GM19035 (cell line): Measurements from ENCODE around the gene KDM3B.

Source experiments
- ATAC-seq: cut with Tn5 transposase; IDR thresholded peaks from one replicate; pipeline ENCODE4 v1.9.1; 2021; ENCODE audit not compliant: unreplicated experiment

KDM3B gene

GRCh38 chr5:138449501-138450239 is 97.2 kb downstream of the KDM3B start:
- peak; percentile 88 for ATAC-seq

DNA sequence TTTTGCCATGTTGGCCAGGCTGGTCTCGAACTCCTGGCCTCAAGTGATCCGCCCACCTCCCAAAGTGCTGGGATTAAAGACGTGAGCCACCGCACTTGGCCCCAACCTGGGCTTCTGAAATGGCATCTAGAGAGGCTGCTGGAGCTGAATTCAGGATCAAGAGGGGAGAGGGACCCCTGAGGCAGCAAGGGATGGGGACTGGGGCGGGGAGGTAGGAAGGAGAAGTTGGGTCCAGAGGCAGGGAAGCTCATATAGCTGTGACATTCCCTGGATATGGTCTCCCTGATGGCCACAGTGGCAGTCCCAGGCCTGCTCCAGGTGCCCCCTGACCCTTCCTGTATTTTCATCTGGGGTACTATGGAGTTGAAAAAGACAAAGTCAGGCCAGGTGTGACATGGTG is 98.5 kb downstream of the KDM3B start:
- no peak for ATAC-seq

GRCh38 chr5:138452720-138453119 is 100.2 kb downstream of the KDM3B start:
- no peak for ATAC-seq

DNA sequence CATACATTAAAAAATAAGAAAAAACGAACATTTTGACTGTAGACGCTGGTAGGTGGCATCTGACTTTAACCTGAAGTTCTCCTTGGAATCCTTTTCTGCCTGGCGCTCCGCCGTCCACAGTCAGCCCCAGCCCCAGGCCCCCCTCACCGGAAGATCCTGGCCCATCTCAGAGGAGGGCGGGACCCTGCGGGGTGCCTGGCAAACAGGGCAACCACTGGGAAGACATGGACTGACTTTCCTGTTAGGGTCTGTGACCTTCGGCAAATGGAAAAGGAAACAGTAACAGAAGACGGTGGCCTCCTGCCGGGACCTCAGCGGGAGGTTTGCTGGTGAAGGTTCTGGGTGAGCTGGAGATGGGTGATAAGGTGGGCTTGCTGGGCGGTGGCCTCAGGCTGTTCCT is 101.1 kb downstream of the KDM3B start:
- no peak for ATAC-seq

DNA sequence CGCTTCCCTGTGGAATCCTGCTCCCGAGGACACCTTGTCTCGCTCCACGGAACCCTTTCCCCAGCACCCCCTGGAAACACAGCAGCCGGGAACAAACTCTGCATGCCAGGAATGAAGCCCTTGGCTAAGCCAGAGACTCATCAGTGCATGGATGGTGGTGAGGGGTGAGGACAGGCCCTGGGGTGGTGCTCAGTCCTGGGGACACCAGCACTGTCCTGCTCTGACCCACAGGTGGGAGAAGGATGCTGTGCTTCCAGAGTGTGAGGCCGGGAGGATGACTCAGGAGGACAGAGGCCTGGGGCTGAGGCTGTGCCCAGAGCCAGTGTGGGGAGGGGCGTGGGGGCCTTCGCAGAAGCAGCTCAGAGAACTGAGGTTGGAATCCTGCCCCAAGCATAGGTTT is 101.6 kb downstream of the KDM3B start:
- no peak for ATAC-seq

GRCh38 chr5:138455232-138455930 is 102.9 kb downstream of the KDM3B start:
- ATAC-seq = no peak

GRCh38 chr5:138457531-138458275 is 105.2 kb downstream of the KDM3B start:
- no peak for ATAC-seq

- no peak for ATAC-seq
Observed at GRCh38 chr5:138458384-138458783, 105.9 kb downstream of the KDM3B start.

DNA sequence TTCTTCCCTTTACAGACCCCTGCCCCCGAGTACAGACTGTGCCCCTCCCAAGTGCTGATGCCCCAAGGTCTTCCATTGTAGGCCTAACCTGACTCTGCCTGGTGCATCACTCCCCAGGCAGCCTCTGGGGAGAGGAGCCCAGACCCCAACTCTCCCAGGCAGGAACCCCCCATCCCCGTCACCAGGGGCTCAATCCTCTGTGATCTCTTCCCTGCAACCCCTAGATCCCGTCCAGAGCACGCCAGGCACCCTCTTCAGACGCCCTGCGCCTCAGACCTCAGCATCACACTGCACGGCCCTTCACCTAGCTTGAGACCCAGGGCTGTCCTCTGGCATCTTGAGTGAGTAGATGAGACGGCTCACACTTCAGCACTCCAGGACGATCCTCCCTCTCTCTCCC is 106.4 kb downstream of the KDM3B start:
- no peak for ATAC-seq

- no peak for ATAC-seq
Observed at GRCh38 chr5:138459311-138459933, 106.9 kb downstream of the KDM3B start.

GRCh38 chr5:138460032-138460693 is 107.7 kb downstream of the KDM3B start:
- no peak for ATAC-seq

DNA sequence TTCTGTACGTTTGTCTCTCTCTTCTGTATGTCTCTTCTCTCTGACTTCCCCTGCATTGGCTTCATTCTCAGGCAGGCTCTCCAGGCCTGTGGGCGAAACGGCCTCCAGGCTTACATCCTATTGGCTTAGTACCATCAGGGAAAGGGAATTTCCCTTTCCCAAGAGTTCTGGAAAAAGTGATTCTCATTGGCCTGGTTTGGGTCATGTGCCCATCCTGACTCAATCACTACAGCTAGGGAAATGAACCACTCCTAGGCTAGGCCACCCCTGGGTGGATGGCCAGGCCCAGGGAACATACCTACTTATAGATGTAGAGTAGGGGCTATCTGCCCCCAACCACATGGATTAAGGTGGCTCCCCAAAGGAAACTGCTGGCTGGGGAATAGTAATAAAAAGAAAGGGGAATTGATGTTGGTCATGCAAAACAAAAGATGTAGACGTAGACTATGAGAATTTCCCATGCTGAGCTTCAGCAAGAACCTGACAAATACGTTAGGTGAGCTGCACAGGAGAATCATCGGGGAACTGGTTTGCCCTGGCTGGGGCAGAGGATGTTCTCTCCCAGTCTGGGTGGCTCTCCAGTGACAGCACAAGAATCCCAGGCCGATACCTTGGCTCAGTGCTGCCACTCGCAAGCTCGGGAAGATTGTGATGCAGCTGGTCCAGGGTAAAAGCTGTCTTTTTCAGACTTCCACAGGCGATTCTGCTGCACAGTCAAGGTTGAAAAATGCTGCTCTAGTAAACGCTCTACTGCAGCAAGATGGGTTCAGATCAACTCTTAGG is 109.0 kb downstream of the KDM3B start:
- no peak for ATAC-seq

- ATAC-seq = no peak
Observed at GRCh38 chr5:138463419-138464007, 111.0 kb downstream of the KDM3B start.

- peak; percentile 47 for ATAC-seq
Observed at GRCh38 chr5:138464008-138464387, 111.5 kb downstream of the KDM3B start.

- ATAC-seq = peak; percentile 75
Observed at GRCh38 chr5:138464388-138465260, 112.1 kb downstream of the KDM3B start.

DNA sequence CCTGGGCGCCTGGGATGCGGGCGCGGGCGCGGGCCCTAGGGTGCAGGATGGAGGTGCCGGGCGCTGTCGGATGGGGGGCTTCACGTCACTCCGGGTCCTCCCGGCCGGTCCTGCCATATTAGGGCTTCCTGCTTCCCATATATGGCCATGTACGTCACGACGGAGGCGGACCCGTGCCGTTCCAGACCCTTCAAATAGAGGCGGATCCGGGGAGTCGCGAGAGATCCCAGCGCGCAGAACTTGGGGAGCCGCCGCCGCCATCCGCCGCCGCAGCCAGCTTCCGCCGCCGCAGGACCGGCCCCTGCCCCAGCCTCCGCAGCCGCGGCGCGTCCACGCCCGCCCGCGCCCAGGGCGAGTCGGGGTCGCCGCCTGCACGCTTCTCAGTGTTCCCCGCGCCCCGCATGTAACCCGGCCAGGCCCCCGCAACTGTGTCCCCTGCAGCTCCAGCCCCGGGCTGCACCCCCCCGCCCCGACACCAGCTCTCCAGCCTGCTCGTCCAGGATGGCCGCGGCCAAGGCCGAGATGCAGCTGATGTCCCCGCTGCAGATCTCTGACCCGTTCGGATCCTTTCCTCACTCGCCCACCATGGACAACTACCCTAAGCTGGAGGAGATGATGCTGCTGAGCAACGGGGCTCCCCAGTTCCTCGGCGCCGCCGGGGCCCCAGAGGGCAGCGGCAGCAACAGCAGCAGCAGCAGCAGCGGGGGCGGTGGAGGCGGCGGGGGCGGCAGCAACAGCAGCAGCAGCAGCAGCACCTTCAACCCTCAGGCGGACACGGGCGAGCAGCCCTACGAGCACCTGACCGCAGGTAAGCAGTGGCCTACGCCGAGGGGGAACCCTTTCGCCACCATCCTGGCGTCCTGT is 113.0 kb downstream of the KDM3B start, which contains the start of gene EGR1:
TSS of gene EGR1 (plus strand) at position 219 of the 864 bp plus-strand sequence. CDS start at position 502, 283 bp downstream.
- peak; percentile 61 for ATAC-seq

DNA sequence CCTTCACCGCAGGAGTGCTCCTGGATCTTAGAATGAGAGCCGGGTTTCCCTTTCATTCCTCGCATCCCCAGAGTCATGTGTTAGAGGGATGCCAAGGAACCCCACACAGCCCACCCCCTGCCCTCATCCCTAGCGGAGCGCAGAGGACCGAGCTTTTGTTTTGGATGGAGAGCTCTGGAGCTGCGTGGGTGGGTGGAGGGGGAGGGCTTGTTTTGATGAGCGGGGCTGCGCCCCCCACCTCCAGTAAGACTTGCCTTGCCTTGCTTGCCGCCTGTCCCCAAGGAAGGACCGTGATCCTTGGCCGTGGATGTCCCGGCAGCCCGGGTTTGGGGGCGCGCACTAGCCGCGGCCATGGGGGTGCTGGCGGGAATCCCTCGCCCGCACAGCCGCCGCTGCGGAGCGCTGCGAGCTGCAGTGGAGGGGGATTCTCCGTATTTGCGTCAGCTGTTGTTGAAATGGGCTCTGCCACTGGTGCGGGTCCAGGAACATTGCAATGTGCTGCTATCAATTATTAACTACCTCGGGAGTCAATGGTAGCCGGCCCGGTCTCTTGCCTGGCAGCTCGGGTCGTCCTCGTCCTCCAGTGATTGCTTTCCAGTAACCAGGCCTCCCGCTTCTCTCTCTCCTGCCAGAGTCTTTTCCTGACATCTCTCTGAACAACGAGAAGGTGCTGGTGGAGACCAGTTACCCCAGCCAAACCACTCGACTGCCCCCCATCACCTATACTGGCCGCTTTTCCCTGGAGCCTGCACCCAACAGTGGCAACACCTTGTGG is 113.8 kb downstream of the KDM3B start:
- ATAC-seq = no peak
